ENCODE measurements around the gene INPP5E. TPM values are rescaled to one million over a fixed set of nuclear protein-coding genes. Genes with fewer than 3 reads are reported as not detected.

The INPP5E gene
- total RNA-seq, 1 donor from 2014 or later, result 16.7 TPM

- Mint-ChIP-seq H3K4me3 (ENCODE audit: unreplicated experiment) (no peak overlapping the region), H3K36me3 (ENCODE audit: unreplicated experiment) (peaks cover 29% of the 10 kb centered on the region), H3K27me3 (ENCODE audit: unreplicated experiment) (no peaks in the 10 kb centered on the region), H3K9me3 (ENCODE audit: unreplicated experiment) (no peaks in the 10 kb centered on the region), H3K4me1 (ENCODE audit: unreplicated experiment) (peaks cover 11% of the 10 kb centered on the region), H3K27ac (ENCODE audit: unreplicated experiment) (no peak overlapping the region)
- TF ChIP-seq, protein P1, sequence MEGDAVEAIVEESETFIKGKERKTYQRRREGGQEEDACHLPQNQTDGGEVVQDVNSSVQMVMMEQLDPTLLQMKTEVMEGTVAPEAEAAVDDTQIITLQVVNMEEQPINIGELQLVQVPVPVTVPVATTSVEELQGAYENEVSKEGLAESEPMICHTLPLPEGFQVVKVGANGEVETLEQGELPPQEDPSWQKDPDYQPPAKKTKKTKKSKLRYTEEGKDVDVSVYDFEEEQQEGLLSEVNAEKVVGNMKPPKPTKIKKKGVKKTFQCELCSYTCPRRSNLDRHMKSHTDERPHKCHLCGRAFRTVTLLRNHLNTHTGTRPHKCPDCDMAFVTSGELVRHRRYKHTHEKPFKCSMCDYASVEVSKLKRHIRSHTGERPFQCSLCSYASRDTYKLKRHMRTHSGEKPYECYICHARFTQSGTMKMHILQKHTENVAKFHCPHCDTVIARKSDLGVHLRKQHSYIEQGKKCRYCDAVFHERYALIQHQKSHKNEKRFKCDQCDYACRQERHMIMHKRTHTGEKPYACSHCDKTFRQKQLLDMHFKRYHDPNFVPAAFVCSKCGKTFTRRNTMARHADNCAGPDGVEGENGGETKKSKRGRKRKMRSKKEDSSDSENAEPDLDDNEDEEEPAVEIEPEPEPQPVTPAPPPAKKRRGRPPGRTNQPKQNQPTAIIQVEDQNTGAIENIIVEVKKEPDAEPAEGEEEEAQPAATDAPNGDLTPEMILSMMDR (IDR thresholded peaks at IDR 0.05), result no peak
- DNase-seq (ENCODE audit: extremely low spot score, unreplicated experiment), result no peak
These were observed 36.1 kb downstream of the INPP5E start for GRCh38 chr9:136403538-136403914.

DNA sequence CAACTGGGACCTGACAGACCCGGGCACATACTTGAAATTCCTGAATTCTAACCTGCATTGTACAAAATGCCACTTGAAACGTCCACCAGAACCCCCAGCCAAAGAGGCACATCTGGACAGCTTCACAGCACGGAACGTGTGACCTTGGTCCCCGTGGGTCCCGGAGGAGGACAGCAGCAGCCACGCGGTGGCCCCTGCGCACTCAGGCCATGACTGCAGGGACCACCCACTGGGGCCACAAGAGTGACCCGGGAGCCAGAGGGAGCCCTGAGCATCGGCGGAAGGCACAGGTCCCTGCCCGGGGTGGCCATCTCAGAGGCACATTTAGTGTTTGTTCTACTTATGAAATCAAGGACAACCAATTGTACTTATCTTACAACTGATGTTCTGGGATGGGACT lies 37.6 kb downstream of the INPP5E start:
- Mint-ChIP-seq H3K4me1 (ENCODE audit: unreplicated experiment) (peaks cover 14% of the 10 kb centered on the region), H3K4me3 (ENCODE audit: unreplicated experiment) (no peak overlapping the region), H3K27me3 (ENCODE audit: unreplicated experiment) (no peaks in the 10 kb centered on the region), H3K36me3 (ENCODE audit: unreplicated experiment) (peaks cover 25% of the 10 kb centered on the region), H3K9me3 (ENCODE audit: unreplicated experiment) (no peaks in the 10 kb centered on the region), H3K27ac (ENCODE audit: unreplicated experiment) (no peak overlapping the region)
- TF ChIP-seq, protein P1 (IDR thresholded peaks at IDR 0.05), result no peak
- DNase-seq (ENCODE audit: extremely low spot score, unreplicated experiment), result no peak

- H3K4me3 Mint-ChIP-seq (ENCODE audit: unreplicated experiment), result no peak overlapping the region
- H3K9me3 Mint-ChIP-seq (ENCODE audit: unreplicated experiment), result no peaks in the 10 kb centered on the region
- DNase-seq (ENCODE audit: extremely low spot score, unreplicated experiment), result no peak
- H3K36me3 Mint-ChIP-seq (ENCODE audit: unreplicated experiment), result peaks cover 27% of the 10 kb centered on the region
- no peak overlapping the region for H3K27ac Mint-ChIP-seq (ENCODE audit: unreplicated experiment)
- H3K4me1 Mint-ChIP-seq (ENCODE audit: unreplicated experiment), result peaks cover 14% of the 10 kb centered on the region
- TF ChIP-seq, protein P1 (IDR thresholded peaks at IDR 0.05), result no peak
- no peaks in the 10 kb centered on the region for H3K27me3 Mint-ChIP-seq (ENCODE audit: unreplicated experiment)
These were observed 38.3 kb downstream of the INPP5E start for GRCh38 chr9:136401173-136401922.

DNA sequence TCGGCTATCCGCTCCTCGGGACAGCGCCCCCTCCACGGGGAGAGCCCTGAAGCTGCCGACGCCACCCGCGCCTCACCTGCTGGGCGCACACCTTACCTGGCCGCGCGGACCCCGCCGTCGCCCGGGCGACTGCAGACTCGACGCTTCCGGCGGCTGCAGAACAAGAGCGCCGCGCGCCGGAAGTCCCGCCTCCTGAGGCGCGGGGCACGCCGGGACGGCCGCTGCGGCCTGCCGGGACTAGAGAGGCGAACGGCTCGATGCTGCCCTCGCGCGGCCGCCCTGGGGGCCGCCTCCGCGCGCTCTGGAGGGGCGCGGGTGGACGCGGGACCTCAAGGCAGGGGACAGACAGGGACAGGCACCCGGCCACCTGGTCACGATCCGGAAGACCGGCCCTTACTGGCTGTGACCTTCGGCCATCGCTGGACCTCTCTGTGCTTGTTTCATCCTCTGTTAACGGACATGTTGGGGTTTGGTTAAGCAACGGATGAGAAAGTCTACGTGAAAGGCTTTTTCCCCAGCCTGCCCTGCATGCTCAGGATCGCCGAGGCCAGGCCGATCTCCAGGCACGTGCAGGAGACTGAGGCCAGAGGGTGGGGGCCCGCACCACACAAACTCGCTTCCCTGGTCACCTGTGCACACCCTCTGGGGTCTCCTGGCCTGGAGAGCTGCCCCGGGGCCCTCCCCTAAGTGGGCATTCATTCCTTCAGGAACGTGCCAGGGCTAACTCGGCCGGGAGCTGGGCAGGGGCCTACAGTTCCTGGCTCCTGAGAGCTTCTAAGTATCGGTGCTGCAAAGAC lies 39.4 kb downstream of the INPP5E start, which contains the start of gene SNAPC4:
Gene SNAPC4 (minus strand): TSS at position 133 of the 797 bp plus-strand sequence. CDS start 1,742 bp downstream, outside the sequence.
- TF ChIP-seq, protein P1 (IDR thresholded peaks at IDR 0.05), result peak; percentile 99
- Mint-ChIP-seq H3K9me3 (ENCODE audit: unreplicated experiment) (no peaks in the 10 kb centered on the region), H3K36me3 (ENCODE audit: unreplicated experiment) (peaks cover 19% of the 10 kb centered on the region), H3K27me3 (ENCODE audit: unreplicated experiment) (no peaks in the 10 kb centered on the region), H3K27ac (ENCODE audit: unreplicated experiment) (peak within 1 kb of the TSS; percentile 66), H3K4me3 (ENCODE audit: unreplicated experiment) (peak within 1 kb of the TSS; percentile 82), H3K4me1 (ENCODE audit: unreplicated experiment) (peaks cover 14% of the 10 kb centered on the region)
- DNase-seq (ENCODE audit: extremely low spot score, unreplicated experiment), result peak; percentile 96
